ENCODE measurements around the gene RNF167.

GRCh38 chr17:4956493-4957061, 16.5 kb downstream of the RNF167 start:
- TF ChIP-seq EZH2 (IDR thresholded peaks at IDR 0.05) (no peak), POLR2AphosphoS5 (IDR thresholded peaks at IDR 0.05; ENCODE audit: borderline replicate concordance, low read depth, low read length) (no peak)

Data from SK-N-MC (cell line).